Endometrial microvascular endothelial cells (primary cell): ENCODE measurements around the gene PYGO2. TPM values are rescaled to one million over a fixed set of nuclear protein-coding genes. Genes with fewer than 3 reads are reported as not detected.
"Not testable (repeated sequence)": the region's sequence is repeated elsewhere in the genome, so short reads cannot be mapped to it uniquely, and the experiment has no call there.

Experiments
- in situ Hi-C: cut with HindIII; loops from 2 replicates; pipeline ENCODE4 v1.10.0; 2017; ENCODE audit warnings: low sequenced_read_pairs, low pct_unique_long_range_greater_than_20kb; ENCODE audit errors: inconsistent ontology term
- total RNA-seq: library from RNA; depleted of rRNA; stranded (reverse); fragments of >200 nt; gene quantifications from one replicate; pipeline ENCODE4 v1.2.3, GENCODE V29; 2015; ENCODE audit errors: inconsistent ontology term

Gene PYGO2
- total RNA-seq, 1 donor from 2014 or later, result 14.5 TPM

DNA sequence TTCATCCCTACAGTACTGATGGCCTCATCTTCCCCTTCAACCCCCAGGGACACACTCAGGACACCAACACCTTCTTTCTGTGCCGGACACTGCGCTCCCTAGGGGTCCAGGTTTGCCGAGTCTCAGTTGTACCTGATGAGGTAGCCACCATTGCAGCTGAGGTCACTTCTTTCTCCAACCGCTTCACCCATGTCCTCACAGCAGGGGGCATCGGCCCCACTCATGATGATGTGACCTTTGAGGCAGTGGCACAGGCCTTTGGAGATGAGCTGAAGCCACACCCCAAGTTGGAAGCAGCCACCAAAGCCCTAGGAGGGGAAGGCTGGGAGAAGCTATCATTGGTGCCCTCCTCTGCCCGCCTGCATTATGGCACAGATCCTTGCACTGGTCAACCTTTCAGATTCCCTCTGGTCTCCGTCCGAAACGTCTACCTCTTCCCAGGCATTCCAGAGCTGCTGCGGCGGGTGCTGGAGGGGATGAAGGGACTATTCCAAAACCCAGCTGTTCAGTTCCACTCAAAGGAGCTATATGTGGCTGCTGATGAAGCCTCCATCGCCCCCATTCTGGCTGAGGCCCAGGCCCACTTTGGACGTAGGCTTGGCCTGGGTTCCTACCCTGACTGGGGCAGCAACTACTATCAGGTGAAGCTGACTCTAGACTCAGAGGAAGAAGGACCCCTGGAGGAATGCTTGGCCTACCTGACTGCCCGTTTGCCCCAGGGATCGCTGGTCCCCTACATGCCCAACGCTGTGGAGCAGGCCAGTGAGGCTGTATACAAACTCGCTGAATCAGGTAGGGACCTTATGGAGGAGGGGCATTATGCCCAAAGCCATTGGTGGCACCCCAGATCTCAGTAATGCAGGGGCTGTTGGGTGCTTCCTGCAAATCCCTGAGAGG is 26.7 kb upstream of the PYGO2 start:
- in situ Hi-C loops, result no loop called here

DNA sequence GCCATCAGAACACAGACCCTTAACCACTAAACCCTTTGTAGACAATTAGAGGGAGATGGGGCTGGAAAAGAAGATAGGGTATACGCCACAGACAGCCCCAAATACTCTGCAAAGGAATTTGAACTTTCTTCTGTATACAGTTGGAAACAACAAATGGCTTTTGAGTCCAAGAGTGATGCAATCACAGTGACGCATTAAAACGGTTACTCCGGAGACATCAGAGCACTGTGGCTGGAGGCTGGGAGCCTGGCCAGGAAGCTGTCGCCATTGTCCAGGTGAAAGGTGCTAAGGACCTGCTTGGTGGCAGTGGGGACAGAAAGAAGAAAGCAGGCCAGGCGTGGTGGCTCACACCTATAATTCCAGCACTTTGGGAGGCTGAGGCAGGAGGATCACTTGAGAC is 25.7 kb upstream of the PYGO2 start:
- in situ Hi-C loops, result no loop called here

DNA sequence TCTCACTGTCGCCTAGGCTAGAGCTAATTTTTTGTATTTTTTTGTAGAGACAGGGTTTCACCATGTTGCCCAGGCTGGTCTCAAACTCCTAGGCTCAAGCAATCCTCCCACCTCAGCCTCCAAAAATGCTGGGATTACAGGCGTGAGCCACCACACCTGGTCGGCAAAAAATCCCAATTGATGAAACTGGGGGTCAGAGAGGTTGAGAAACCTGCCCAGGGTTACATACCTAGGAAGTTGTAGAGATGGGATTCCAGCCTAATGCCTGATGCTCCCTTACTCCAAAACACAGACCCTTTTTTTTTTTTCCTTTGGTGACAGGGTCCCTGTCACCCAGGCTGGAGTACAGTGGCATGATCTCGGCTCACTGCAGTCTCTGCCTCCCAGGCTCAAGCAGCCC is 25.2 kb upstream of the PYGO2 start:
- in situ Hi-C loops, result not testable (repeated sequence)

DNA sequence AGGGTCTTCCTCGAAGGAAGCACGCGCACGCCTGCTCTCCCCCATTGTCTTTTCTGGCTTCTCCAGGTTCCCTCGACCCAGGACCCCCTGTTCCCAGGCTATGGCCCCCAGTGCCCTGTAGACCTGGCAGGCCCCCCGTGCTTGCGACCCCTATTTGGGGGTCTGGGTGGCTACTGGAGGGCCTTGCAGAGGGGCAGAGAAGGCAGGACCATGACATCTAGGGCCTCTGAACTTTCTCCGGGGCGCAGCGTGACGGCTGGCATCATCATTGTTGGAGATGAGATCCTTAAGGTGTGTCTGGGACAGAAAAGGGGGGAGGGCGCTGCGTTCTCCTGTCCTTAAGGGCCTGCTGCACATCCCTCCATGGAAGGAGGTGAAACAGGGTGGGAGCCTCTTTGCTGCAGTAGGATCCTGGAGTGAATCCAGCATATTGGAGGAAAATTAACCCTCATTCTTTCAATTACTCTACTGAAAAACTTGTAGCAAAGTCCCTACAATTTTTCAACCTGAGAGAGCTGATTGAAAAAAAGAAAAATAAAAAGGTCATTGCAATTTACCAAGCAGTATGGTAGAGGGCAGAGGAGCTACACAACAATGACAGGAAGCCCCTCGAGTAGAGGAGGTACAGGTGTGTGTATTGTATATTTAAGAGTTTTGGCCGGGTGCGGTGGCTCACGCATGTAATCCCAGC is 22.3 kb upstream of the PYGO2 start:
- in situ Hi-C loops, result loop anchor here (5.0 kb wide), 1 partner anchor 33 kb away; no protein-coding TSS in a partner anchor

DNA sequence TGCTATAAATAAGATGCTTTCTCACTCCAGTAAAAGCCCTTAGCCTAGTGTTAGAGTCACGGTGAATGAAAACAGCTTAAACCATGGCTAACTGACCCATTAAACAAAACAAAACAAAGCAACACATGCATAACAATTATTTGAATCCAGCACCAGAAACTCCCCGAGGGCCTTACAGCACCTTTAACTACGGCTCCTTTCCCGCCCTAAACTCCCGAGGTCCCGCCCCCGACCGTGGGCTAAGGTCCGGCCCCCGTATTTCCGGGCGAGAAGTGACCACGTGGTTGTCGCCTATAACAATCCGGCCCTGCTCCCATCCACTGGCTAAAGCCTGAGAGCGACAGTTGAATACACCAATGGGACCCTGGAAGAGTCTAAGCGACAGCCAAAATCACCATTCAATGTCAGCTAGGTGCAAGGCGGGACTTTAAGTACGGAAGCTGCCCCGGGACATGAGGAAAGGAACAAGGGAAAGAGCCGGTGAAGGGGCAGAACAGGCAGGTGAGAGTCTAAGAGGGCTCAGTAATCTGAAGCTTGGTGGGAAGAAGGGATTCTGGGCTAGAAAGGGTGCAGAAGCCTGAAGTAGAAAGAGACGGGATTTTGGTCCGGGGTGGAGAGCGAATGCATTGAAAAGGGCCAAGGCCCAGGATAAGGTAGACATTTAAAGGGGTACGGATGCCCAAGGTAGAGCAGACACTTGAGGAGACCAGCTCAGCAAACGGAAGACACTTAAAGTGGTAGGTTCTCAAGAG is 21.5 kb upstream of the PYGO2 start, which contains the start of gene FLAD1:
FLAD1 (plus strand) TSS at position 448 of the 752 bp plus-strand sequence. CDS start 351 bp downstream, outside the sequence.
- in situ Hi-C loops, result loop anchor here (5.0 kb wide), 1 partner anchor 34 kb away; no protein-coding TSS in a partner anchor

DNA sequence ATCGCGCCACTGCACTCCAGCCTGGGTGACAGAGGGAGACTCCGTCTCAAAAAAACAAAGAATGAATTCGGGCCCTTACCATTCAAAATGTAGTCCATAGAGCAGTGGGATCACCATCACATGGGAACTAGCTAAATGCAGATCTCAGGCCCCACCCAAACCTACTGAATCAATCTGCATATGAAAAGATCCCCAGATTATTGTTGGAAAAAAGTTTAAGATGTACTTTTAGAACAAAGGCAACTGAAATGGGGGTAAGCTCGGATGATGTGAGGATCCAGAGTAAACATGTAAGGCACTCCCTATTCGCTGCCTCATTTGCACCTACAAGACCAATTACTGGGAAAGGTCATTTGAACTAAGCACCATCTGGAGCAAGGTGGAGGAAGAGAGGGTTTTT is 20.8 kb upstream of the PYGO2 start:
- in situ Hi-C loops, result loop anchor here (5.0 kb wide), 1 partner anchor 35 kb away; no protein-coding TSS in a partner anchor

DNA sequence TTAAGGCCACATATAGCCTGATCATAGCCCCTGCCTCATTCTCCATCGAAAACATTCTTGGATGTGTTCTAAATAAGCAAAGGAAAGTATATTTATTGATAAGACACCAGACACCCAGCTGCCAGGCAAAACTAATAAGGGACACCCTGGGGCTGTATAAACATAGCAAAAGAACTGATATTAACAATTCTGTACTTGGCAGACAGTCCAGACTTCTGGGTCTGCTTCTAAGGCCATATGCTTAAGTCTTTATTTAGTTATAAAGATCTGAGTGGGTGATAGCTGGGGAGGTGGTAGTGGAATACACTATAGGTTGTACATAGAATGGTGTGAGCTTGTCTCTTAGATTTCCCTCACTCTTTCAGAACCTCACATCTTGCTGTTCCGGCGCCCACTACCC is 16.8 kb upstream of the PYGO2 start:
- in situ Hi-C loops, result no loop called here

DNA sequence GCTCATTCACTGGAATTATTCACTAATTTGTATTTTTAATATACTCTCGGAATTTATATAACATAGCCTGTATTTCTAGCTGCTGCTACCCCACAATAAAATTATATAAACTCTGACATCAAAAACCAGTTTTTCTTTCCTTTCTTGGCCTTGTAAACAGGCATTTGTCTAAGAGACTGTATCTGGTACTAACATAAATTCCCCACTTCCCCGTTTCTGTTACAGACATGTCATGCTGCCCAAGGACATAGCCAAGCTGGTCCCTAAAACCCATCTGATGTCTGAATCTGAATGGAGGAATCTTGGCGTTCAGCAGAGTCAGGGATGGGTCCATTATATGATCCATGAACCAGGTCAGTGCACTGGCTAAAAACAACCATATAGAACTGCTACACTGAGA is 16.2 kb upstream of the PYGO2 start:
- in situ Hi-C loops, result not testable (repeated sequence)

DNA sequence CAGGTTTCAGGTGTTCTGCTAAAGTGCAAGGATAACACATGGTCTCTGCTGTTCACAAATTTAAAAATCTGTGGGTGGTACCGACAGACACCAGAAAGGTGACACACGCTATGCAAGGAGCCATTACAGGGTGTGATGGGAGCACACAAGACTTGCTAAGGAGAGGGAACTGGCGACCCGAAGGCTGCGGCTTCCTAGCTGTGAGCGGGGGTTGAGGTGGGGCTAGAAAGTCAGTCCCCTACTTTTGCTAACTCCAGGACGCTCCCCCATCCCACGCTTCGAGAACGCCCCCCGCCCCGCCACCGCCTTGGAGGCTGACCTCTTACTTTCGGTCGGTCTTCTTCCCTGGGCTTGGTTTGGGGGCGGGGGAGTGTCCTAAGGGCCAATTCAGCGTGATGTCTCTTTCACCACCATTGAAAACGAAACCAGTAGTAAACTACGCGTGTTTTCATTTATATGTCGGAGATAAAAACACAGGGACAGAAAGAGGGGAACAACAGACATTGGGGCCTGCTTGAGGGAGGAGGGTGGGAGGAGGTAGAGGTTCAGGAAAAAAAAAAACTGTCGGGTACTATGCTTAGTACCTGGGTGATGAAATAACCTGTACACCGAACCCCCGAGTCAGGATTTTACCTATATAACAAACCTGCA is 14.0 kb upstream of the PYGO2 start:
- in situ Hi-C loops, result no loop called here

DNA sequence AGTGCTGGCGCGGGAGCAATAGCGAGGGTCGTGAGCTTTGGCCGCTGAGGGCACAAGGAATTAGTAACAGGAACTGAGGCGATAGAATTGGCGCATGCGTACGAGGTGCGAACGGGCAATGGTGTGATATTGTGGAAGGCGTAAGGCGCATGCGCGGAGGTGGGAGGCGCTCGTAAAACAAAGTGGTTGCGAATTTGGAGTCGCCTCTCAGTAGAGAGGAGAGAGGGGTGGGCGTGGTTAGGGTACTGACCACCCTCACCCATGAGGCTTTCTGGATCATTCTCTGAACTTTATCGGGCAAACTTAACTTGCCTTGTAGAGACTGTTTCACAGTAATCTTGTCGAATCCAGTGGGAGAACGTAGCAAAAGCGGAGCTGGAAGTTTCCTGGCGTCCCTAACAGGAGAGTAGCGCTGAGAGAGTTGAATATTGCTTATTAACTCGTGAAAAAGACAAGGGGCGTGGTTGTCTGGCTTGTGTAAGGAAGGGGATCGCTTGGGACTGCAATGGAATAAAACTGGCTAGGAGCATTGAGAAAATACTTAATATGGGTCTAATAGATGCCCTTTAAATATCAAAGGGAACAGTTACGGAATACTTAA is 13.3 kb upstream of the PYGO2 start:
- in situ Hi-C loops, result no loop called here

DNA sequence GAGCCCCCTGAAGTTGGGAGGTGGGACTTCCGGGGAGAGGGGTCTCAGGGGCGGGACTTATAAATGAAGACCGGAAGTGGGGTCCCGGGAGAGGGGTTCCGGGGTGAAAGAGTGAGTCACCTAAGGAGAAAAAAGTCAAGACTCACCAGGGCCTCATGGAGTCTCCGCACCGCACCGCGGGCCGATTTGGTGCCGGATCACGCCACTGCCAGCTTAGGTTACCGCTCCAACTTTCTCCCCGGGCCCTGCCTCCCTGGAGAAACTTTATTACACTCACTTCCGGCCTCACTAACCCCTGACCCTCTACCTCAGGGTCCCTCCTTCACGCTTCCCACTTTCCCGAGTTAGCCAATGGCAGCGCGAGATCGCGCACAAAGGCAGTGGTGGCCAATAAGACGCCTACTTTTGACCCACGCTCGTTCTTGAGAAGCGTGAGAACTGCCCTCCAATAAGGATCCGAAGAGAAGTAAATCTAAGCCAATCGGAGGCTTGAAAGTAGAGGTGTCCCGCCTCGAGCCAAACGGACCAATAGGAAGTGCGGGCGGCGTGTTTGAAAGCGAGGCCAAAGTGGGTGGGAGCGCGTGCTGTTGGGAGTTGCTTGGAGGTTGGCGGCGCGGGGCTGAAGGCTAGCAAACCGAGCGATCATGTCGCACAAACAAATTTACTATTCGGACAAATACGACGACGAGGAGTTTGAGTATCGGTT is 12.7 kb upstream of the PYGO2 start, which contains the start of gene CKS1B:
CKS1B (plus strand) TSS at position 580 of the 706 bp plus-strand sequence; CDS start at position 645, 65 bp downstream.
- in situ Hi-C loops, result no loop called here

DNA sequence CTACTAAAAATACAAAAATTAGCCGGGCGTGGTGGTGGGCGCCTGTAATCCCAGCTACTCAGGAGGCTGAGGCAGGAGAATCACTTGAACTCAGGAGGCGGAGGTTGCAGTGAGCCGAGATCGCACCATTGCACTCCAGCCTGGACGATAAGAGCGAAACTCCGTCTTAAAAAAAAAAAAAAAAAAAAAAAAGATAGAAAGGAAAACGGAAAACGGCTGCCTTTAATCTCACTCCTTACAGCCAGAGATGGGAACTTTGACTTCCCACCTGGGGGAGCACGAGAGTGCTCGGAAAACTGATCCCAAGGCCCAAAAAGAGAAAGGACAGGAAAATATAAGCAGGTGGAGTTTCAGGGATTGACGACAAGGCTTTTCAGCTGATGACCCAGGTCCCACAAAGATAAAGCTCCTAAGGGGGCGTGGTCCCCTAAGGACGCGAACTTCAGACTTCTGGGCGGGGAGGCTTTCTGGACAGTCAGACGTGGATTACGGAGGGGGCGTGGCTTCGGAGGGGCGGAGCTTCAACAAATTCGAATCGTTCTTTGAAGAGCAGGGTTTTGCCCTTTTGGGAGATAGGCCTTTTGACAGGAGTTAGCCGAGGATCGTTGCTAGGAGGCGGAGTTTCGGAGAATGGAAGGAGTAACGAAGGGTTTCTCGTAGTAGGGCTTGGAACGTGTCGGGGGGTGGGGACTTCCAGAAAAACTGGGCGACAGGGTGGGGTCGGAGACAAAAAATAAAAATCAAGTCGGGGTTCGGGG is 11.9 kb upstream of the PYGO2 start:
- in situ Hi-C loops, result no loop called here

GRCh38 chr1:154972517-154973343 is 11.1 kb upstream of the PYGO2 start:
- in situ Hi-C loops, result no loop called here

DNA sequence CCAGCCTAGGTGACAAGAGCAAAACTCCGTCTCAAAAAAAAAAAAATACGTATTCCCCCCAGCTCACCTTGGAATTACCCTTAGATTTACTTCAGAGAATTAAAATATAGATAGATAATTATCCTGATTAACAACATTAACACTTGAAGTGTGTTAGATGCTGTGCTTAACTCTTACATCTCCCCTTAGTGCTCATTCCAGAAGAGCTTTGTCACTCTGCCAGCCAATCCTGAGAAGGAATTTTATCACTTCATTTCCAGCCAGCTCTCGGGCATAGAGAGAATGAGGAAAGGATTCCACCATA is 10.6 kb upstream of the PYGO2 start:
- in situ Hi-C loops, result no loop called here

- in situ Hi-C loops, result no loop called here
These were observed 9.9 kb upstream of the PYGO2 start for GRCh38 chr1:154971341-154971998.
